NCI-H774 (cell line): ENCODE measurements around the gene ANTXR1.

Experiments used
- DNase-seq: peaks from one replicate; lab custom pipeline; 2025; lab: John Stamatoyannopoulos, UW

Gene ANTXR1

DNA sequence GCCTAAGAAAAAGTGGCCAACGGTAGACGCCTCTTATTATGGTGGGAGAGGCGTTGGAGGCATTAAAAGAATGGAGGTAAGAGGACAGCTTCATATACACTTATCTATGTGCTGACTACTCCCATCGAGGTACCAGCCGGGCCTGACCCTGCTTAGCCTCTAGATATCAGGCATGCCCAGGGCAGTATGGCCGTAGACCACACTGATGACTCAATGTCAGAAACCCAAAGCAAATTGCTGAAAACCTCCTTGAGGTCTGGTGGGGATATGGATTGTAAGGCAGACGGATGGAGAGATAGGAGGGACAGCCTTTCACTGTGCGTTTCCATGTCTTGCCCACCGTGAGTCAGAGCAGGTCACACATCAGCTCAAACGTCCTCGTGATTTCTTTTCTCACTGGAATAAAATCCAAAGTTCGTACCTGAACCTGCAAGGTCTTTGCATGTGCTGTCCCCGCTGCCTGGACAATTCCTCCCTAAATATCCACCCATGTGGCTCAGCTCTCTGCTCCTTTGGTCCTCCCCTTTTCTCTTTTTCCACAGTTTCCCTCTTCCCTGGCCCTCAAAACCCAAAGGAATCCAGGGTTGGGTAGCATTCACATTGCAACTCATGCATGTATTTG is 168.9 kb downstream of the ANTXR1 start:
- DNase-seq: no peak

DNA sequence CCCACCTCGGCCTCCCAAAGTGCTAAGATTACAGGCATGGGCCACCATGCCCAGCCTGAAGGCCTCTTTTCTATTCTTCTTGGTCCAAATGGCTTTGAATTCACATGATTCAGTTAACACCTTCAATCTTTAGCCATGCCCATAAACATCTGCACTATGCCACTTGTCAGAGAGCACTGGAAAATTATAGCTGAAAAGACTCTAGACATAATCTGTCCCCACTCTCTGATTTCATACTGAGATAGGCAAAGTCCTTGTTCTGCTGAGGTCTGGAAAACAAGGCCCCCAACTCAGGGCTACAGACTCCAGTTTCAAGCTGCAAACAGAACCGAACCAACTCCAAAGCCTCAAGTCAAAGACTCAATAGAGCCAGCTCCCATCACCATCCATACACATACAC is 170.7 kb downstream of the ANTXR1 start:
- DNase-seq: no peak

DNA sequence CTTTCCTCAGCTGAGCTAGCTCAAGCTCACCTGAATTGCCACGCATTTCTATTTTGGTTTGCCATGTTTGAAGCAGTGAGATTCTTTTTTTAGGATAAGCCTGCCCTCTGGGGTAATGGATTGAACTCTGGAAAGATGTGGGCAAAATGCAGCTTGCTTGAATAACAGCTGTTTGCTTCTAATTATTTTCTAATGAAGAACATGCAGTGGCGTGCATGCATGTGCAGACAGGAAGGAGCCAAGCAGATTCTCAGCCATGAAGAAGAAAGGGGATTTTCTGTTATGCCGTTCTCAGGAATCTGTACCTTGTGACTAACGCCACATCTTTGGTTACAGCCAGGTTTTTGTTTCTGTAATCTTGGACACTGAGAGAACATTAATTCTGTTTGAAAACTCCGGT is 171.2 kb downstream of the ANTXR1 start:
- DNase-seq: no peak

DNA sequence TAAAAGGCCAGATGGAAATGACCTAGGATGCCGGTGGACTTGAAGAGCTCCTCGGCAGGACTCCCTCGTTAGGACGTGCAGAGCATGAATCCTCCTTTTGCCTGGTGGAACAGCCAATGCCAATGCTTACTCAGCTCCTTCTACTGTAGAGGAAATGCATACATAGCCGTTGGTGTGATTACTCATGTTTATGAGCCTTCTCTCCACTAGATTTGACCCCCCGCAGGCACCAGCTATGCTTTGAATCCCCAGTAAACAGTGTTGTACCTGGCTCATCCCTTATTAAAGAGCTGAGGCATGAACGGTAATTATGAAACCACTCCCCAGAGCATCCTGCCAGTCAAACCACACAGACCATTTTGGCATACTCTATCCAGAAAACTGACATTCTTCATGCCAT is 172.8 kb downstream of the ANTXR1 start:
- DNase-seq: no peak

DNA sequence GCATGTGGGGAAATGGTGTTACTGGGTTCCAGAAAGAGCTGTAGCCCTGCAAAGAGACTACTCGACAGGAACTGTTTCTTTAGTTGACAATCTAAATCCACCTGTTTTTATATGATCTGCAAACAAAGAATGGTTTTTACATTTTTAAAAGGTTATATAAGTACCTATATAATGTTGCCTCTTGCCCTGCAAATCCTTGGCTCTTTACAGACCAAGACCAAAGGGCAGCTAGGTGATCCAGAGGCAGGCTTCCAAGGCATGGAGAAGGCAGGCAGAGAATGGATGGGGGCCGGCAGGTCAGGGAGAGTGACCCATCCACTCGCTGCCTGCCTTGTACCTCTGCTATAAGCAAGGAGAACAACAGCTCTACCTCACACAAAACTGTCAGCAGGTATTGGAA is 173.6 kb downstream of the ANTXR1 start:
- no peak for DNase-seq

DNA sequence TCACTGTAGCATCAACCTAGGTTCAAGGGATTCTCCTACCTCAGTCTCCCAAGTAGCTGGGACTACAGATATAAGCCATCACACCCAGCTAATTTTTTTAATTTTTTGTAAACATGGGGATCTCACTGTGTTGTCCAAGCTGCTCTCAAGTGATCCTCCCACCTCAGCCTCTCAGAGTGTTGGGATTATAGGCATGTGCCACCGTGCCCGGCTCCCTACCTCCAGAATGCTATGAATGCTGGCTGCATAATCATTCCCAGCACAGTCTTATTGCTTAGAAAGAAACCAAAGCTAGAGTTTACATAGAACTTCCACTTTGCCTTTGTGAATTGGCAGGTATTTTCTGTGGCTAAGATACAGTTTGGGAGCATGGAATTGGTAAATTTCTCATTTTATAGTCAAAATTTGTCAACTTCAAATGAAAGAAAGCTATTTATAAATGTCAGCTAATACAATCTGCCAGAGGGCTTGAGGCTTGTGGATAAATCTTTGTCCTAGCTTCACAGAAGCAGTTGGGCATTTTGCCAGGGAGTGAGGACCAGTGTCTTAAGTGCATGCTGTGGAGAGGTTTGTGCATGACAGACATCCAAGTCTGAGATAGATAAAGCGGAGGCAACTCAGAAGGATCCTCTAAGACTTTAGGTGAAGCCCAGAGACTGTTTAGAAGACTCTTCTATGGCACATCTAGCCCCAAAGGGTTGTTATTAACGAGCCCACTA is 175.4 kb downstream of the ANTXR1 start:
- no peak for DNase-seq

DNA sequence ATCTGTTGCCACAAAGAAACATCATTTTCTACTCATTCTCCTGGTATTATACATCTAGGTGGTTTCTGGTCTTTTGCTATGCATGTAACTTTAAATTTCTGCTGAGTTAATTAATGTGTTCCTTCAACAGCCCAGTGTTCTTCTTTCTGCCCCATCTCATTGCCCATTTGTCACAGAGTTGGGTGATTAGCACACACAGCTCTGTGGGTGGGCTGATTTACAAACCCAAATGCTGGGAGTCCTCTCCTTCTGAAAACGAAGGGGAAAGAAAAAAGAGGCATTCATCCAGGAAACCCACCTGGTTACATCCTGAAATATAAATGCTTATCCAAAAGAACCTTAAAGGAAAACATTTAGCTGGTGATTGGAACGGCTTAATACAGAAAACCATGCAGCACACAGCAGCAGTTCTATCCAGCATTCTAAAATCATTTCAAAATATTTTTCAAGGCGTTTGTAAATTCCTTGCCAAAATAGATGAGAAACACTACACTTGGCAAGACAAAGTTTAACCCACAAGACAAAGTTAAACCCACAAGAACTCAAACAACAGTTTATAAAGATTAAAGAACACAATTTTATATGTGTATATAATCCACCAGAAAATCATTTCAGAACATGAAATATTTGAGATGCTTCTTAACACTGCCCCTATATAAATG is 177.9 kb downstream of the ANTXR1 start:
- no peak for DNase-seq

DNA sequence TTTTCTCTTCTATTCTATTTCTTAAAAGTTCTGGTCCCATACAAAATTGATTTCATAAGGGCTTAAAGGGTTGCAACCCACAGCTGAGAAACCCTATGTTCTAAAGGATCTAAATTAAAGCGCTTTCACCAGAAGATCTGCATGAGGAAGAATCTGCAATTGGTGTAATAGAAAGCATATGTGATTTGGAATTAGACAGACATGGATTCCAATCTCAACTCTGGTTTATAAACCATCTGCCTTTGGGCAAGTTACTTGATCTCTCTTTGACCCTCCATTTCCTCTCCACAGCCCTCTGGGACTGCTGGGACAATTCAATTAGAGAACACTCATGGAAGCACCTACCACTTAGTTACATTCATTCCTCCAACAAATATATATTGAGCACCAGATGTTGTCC is 178.7 kb downstream of the ANTXR1 start:
- no peak for DNase-seq

DNA sequence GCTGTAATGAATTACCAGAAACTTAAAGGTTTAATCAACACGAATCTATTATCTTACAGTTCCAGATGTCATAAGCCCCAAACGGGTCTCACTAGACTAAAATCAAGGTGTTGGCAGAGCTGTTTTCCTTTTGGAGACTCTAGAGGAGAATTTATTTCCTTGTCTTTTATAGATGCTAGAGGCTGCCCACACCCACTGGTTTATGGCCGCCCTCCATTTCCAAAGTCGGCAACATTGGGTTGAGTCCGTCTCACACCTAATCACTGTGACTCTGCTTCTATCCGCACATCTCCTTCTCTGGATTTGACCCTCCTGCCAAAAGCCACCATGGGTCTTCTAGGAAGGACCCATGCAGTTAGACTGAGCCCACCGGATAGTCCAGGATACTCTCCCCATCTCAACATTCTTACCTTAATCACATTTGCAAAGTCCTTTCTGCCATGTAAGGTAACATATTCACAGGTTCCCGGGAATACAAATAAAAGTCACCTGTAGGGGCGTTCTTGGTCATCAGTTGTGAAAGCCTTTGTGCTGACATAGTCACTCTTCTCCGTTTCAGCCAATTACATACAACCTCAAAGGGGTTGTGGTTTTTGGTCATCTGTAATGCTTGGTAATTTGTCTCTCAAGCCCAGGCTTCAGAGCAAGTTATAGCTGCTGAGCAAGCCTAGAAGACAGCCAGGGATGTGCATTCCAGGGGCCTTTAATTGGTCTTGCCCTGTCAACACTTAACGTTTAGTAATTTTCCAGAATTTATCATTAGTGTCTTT is 179.4 kb downstream of the ANTXR1 start:
- no peak for DNase-seq

DNA sequence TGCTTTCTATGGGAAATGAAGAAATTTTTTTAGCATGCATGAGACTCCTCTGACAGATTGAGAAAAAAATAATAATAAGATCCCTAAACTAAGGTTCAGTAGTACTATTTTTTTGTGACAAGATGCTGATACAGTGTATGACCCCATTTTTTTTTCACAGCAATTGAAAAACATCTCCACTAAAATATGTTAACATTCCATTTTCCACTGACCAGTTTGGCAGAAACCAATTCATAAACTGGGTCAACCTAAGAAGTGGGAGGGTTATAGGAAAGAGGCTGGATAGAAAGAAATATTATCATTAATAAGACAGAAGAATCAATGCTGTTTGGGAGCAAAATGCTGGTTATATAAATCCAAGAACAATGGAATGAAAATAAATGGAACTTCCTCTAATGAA is 182.7 kb downstream of the ANTXR1 start:
- DNase-seq: no peak

DNA sequence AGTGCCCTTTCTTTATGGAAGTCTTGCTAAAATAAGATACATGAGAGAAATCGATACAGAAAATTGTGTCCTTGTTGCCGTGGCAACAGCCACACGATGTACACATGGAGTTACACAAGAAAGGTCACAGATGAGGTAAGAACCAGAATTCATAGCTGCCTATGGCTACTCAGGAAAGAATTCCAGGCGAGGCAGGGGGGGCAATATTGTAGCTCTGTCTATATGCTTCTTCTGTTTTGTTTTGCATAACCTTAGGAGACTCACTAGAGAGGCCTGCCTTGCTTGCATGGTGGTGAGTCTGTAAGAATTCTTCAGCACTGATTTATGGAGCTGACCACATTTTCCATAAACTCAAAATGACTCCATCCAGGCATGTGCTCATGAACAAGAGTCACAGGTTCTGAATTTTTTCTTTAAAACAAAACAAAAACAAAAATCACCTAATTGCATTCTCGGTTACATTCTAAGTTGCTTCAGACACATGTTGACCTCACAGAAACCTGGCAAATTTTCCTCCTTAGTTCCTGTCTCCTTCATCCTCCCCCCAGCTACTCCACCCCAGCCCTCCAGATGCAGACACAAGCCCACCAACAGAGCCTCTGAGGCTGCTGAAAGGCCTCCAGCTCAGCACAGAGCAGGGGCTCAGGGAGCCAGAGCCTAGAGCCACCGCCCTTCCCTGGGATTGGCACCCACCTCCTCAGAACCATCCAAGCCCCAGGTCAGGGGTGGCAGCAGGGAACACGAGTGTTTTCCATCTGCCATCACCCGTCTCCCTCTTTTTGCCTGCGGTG is 183.5 kb downstream of the ANTXR1 start:
- no peak for DNase-seq

DNA sequence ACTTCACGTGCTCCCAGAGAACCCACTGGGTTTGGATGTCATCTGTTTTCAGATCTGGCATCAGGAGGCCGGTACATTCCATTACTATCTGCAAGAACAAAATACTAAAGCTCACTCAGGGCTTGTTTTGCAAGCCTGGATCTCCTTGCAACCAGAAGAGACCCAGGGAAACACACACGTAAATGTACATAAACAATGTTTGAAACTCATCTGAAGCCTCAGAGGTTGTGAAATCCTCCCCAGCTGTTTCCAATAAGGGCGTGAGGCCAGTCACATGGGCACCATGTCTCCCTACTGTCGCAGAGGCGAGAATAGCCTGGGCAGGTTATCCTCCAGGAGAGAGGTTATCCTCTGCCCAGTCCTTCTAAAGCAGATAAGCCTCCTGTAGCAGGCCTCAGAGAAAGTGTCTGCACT is 187.1 kb downstream of the ANTXR1 start:
- no peak for DNase-seq

DNA sequence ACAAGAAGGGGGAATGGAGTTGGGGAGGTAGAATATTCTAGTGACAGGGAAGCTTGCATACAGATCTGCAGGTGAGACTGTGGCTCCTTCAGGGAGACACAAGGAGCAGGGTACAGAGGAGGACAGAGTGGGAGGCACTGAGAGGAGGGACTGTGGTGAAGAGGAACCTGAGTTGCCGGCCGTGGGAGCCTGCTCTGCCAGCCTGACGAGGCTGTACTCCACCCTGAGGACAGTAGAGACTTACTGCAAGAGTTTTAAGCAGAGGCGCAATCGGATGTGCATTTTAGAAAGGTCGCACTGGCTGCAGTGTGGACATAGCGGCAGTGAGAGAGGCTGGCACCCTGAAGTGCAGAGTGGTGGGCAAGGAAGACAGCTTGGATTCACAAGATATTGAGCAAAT is 188.3 kb downstream of the ANTXR1 start:
- DNase-seq: no peak

DNA sequence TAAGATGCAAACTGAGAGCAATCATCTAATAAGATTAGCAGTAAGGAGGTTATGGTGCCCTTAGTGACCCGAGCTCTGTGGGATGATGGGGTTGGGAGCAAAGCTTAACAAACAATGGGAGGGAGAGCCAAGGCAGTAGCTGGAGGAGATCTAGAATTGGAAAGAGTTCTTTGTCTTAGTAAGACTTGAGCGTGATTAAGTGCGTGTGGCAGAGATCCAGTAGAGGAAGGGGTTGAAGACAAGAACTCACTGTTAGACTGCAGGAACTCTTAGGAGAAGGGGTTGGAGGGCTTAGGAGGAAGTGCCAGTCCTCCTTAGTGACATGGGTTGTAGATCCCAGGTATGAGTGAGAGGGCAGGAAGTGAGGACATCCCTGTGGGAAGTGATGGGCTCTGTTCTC is 189.3 kb downstream of the ANTXR1 start:
- no peak for DNase-seq

DNA sequence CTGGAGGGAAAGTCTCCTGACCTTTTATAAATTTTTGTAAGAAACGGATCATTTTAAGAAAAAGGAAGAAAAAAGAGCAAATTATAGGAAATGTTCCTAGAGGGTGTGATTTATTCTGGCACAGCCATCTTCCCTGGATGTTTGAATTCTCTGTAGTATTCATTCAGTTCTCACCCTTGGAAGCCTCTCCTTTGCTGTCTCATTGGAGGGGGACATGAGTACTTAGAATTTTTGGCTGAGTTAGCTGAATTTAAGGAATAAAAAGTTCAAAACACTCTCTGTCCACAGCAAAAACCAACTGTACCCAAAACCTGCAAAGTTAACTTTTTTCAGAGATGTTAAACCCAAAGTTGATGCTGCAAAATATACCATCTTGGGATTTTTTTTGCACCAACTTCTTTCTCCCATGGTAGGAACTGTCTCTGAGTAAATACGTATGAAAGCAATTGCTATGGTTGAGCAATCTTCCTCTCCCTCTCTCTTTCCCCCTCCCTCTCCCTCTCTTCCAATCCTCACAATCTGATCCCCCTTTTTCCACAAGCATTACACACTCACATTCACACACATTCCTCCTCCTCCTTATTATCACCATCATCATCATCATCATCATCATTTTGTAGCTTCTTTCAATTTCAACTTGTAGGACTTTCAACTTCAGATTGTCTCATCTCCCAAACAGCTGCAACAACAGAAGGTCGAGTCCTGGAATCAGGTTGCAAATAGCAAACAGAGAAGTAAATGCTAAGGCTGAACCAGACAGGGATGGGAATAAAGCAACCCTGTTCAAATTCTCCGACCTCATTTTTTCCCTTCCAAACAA is 190.4 kb downstream of the ANTXR1 start:
- DNase-seq: no peak

DNA sequence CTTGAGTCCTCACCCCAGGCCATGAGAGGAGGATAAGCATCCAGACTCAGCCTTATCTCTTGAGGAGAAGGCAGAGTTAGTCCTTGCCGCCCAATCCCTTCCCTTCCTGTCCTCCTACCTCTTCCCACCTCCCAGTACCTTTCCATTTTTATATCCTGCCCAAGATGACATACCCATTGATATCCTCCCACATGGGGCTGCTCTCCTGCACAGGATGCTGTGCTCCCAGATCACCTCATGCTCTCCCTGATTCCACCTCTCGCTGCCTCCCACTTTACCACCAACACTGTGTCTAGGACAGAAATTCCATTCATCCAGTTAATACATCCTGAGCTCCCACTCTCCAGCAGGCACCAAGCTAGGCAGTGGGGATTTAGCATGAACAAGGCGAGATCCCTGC is 191.7 kb downstream of the ANTXR1 start:
- no peak for DNase-seq

DNA sequence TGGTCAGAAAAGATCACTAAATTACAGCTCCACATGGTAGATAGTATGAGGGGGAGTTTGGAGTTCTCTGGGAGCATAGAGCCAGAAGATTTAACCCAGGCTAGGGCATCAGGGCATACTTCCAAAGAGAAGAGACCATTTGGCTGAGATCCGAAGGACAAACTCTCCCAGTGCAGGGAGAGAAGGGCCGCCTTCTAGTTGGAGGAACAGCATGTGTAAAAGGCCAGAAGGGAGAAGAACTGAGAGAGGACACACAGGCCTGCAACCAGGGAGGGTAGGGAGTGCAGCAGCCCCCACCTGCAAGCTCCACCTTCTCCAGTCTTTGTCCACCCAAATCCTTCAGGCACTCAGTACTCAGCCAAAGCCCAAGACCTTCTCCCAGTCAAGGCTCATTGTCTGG is 192.1 kb downstream of the ANTXR1 start:
- no peak for DNase-seq

DNA sequence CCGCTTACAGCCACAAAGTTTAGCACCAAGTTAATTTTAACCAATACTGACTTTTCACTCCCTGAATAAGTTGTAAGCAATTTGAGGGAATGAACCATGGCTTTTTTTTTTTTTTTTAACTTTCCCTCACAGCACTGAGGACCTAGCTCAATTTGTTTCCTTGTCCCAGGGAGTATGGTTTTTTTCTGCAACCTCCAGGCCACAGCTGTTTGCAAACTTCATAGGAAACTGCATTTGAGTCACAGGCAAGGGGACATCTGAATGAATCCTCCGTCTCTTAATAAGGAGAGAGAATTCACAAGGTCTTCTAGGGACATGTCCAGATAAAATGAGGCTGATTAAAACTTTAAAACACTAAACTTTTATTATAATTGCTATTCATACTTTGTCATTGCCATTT is 192.5 kb downstream of the ANTXR1 start:
- DNase-seq: no peak

DNA sequence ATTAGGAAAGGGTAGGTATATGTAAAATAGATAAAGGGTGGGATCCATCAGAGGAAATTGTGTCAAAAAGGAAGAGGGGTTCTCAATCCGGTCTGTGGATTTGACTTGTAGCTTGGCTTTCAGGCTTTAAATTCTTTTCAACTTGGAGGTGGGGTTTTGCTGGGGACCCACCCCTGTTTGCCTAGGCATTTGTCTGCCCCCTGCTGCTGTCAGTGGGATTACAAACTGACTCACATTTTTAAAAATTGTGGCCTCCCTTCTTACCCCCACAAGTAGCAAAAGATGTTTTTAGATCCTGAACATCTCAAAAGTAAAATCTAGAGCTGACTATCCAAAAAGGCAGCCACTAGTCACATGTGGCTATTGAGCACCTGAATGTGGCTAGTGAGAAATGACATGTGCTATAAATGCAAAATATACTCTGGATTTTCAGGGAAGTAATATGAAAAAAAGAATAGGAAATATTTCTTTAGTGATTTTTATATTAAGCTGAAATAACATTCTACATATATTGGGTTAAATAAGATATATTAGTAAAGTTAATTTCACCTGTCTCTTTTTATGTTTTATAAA is 195.1 kb downstream of the ANTXR1 start:
- no peak for DNase-seq

DNA sequence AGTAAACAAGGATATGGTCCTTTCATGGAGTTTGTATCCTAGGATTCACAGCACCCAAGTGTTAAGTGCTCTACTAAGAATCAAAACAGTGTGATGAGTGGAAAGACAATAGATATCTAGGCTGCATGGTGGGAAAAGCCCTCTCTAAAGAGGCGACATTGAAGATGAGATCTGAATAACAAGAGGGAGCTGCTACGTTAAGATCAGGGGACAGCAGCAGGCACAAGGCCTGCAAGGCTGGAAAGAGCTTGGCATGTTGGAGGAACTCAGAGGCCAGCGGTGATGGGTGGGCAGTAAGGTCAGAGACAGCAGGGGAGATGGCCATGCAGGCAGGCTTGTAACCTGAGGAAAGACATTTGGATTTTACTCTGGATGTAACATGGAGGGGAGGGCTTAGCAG is 196.5 kb downstream of the ANTXR1 start:
- DNase-seq: no peak

DNA sequence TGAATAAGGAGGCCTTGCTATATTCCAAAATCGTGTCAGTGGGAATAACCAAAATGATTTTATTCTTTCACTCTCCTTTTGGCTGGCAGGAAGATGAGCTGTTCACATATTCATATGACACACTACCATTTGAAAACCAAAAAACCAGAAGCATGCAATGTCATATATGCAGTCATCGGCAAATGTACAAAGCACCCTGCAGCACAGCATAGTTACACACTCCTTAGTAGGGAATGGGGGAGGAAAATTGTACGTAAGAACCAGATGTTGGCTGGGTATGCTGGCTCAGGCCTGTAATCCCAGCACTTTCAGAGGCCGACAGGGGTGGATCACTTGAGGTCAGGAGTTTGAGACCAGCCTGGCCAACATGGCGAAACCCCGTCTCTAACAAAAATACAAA is 197.4 kb downstream of the ANTXR1 start:
- no peak for DNase-seq
